ENCODE measurements around the gene GRM5.

The GRM5 gene

GRCh38 chr11:88583251-88583650, 482.5 kb downstream of the GRM5 start:
- no peak for DNase-seq (ENCODE audit: low read depth in 1 of 2, low spot score in 1 of 2)
- no peak for TF ChIP-seq JUND (IDR thresholded peaks at IDR 0.05; ENCODE audit: low read depth)
- in situ Hi-C loops (cut with HindIII; ENCODE audit: low pct_unique_long_range_greater_than_20kb, low sequenced_read_pairs), result no loop called here

GRCh38 chr11:88579466-88579865, 486.3 kb downstream of the GRM5 start:
- no peak for DNase-seq (ENCODE audit: low read depth in 1 of 2, low spot score in 1 of 2)
- in situ Hi-C loops (cut with HindIII; ENCODE audit: low pct_unique_long_range_greater_than_20kb, low sequenced_read_pairs), result no loop called here
- TF ChIP-seq JUND (IDR thresholded peaks at IDR 0.05; ENCODE audit: low read depth), result no peak

DNA sequence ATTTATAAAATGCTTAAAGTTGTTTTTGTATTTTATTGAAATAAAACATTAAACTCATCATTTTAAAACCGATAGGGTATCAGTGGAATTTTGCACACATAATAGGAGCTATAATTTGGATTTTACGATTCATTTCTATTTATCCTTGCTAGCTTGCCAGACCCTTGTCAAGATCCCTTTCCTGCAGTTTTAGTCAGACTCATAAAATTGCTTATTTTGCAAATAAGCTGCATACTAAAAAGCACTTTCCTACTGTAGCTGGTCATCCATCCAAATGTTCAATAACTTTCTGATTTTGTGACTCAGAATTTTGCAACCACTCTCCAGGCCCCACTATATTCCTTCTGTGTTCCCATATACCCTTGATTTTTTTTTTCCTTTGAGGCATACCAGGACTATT, 489.0 kb downstream of the GRM5 start:
- in situ Hi-C loops (cut with HindIII; ENCODE audit: low pct_unique_long_range_greater_than_20kb, low sequenced_read_pairs), result no loop called here
- no peak for TF ChIP-seq JUND (IDR thresholded peaks at IDR 0.05; ENCODE audit: low read depth)
- DNase-seq (ENCODE audit: low read depth in 1 of 2, low spot score in 1 of 2), result no peak

DNA sequence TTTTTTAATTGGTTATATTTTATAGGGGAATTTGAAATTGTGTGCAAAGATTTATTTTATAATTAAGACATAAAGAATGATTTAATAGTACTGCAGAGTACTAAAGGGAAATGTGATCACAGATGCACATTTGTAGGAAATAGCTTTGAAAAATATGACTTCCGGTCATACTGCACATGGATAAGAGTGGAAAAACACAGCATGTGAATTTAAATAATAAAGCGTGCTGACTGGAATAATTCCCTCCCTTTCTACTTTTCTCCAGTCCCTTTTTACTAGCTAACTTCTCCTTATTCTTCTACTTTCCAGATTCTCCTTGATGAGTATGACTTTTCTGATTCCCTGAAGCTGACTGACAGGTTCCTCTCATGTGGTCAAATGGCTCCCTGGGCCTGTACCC, 489.9 kb downstream of the GRM5 start:
- TF ChIP-seq JUND (IDR thresholded peaks at IDR 0.05; ENCODE audit: low read depth), result no peak
- DNase-seq (ENCODE audit: low read depth in 1 of 2, low spot score in 1 of 2), result no peak
- in situ Hi-C loops (cut with HindIII; ENCODE audit: low pct_unique_long_range_greater_than_20kb, low sequenced_read_pairs), result no loop called here

- no peak for TF ChIP-seq JUND (IDR thresholded peaks at IDR 0.05; ENCODE audit: low read depth)
- in situ Hi-C loops (cut with HindIII; ENCODE audit: low pct_unique_long_range_greater_than_20kb, low sequenced_read_pairs), result no loop called here
- DNase-seq (ENCODE audit: low read depth in 1 of 2, low spot score in 1 of 2), result no peak
Measured at GRCh38 chr11:88569342-88569741, 496.4 kb downstream of the GRM5 start.

GRCh38 chr11:88555829-88556202, 510.0 kb downstream of the GRM5 start:
- in situ Hi-C loops (cut with HindIII; ENCODE audit: low pct_unique_long_range_greater_than_20kb, low sequenced_read_pairs), result no loop called here
- no peak for DNase-seq (ENCODE audit: low read depth in 1 of 2, low spot score in 1 of 2)

DNA sequence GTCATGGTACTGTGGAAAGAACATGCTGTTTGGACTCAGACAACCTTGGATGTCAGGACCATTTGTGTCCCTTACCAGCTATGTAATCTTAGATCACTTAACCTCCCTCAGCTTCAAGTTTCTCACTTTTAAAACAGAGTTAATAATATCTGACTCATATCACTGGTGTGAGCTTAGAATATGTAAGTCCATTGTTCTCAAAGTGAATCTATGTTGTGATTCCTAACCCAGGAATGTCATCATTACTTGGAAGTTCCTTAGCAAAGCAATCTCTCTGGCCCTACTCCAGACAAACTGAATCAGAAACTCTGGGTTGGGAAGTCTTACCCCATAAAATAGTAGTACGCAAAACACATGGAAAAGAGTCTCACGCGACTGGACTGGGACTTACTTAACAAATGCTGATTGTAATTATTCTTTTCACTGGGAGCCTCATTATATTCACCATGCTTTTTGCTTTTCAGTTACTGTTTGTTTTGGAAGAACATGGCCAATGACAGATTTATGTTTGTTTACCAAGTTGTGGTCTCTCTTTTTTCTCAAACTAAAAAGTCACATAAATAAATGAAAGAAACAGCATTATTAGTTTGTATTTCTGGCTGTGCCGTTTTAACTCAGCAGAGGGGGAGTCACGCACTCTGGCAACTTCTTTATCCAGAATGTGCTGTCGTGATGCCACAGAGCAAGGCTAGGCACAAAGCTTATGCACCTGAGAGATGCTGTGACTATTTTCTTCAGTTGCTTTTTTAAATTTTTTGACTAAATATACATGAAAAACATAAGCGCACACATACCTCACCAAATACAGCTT, 510.6 kb downstream of the GRM5 start:
- in situ Hi-C loops (cut with HindIII; ENCODE audit: low pct_unique_long_range_greater_than_20kb, low sequenced_read_pairs), result no loop called here
- peak in 1 of 2 experiments; percentile 13 for DNase-seq (ENCODE audit: low read depth in 1 of 2, low spot score in 1 of 2)

More at GRCh38 chr11:88555829-88556202, 510.0 kb downstream of the GRM5 start:
- no peak for TF ChIP-seq JUND (IDR thresholded peaks at IDR 0.05; ENCODE audit: low read depth)

DNA sequence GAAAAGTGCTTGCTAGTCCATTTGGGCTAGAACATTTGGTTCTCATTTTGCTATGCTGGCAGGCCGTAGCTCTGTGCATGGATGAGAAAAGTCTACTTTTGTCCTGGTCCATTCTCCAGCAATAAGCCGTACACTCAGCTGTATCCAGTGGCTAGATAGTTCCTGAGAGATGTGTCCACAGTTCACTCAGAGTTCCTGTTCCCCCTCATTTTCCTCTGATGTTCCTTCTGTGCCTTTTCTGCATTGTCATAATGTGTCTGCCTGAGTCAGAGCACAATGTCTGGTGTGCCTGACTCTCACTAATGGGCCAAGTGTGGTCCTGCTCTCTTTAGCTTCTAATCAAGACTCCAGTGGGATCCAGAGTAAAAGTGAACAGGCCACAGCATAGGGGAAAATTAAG, 512.6 kb downstream of the GRM5 start:
- in situ Hi-C loops (cut with HindIII; ENCODE audit: low pct_unique_long_range_greater_than_20kb, low sequenced_read_pairs), result no loop called here
- no peak for TF ChIP-seq JUND (IDR thresholded peaks at IDR 0.05; ENCODE audit: low read depth)
- DNase-seq (ENCODE audit: low read depth in 1 of 2, low spot score in 1 of 2), result no peak

More for the DNA sequence above, 510.6 kb downstream of the GRM5 start:
- no peak for TF ChIP-seq JUND (IDR thresholded peaks at IDR 0.05; ENCODE audit: low read depth)

- DNase-seq (ENCODE audit: low read depth in 1 of 2, low spot score in 1 of 2), result peak; percentile 16 to 59
- no peak for TF ChIP-seq JUND (IDR thresholded peaks at IDR 0.05; ENCODE audit: low read depth)
- in situ Hi-C loops (cut with HindIII; ENCODE audit: low pct_unique_long_range_greater_than_20kb, low sequenced_read_pairs), result no loop called here
Measured at GRCh38 chr11:88552379-88553062, 513.3 kb downstream of the GRM5 start.

GRCh38 chr11:88544656-88545280, 521.0 kb downstream of the GRM5 start:
- in situ Hi-C loops (cut with HindIII; ENCODE audit: low pct_unique_long_range_greater_than_20kb, low sequenced_read_pairs), result no loop called here
- TF ChIP-seq JUND (IDR thresholded peaks at IDR 0.05; ENCODE audit: low read depth), result no peak
- DNase-seq (ENCODE audit: low read depth in 1 of 2, low spot score in 1 of 2), result no peak

DNA sequence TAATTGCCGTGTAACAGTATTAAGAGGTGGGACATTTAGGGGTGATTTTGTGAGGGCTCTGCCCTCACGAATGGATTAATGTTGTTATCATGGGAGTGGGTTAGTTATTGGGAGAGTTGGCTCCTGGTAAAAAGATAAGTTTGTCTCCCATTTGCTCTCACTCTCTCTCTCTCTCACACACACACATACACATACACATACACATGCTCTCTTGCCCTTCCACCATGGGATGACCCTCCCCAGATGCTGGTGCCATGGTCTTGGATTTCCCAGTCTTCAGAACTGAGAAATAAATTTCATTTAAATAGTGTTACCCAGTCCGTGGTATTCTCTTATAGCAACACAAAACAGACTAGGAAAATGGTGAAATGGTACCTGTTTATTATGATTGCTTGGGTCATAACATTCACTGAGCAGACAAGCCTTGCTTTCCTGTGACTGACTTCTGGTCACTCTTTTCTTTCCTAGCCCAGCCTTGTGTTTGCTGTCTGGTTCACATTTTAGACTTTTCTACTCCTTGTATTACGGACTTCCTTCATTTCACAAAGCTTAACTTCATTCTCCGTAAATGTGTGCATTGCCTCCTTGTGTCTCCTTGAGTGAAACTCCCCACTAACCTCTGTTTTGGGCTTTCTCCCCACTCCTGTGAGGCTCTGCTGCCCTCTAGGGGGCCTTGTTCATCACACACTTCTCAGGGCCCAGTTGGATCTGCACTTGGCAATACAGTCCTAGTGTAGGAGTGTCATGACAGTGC, 521.7 kb downstream of the GRM5 start:
- in situ Hi-C loops (cut with HindIII; ENCODE audit: low pct_unique_long_range_greater_than_20kb, low sequenced_read_pairs), result no loop called here

GRCh38 chr11:88541006-88541405, 524.8 kb downstream of the GRM5 start:
- DNase-seq (ENCODE audit: low read depth in 1 of 2, low spot score in 1 of 2), result no peak
- TF ChIP-seq JUND (IDR thresholded peaks at IDR 0.05; ENCODE audit: low read depth), result no peak
- in situ Hi-C loops (cut with HindIII; ENCODE audit: low pct_unique_long_range_greater_than_20kb, low sequenced_read_pairs), result no loop called here

More for the DNA sequence above, 521.7 kb downstream of the GRM5 start:
- DNase-seq (ENCODE audit: low read depth in 1 of 2, low spot score in 1 of 2), result peak; percentile 54 to 93
- no peak for TF ChIP-seq JUND (IDR thresholded peaks at IDR 0.05; ENCODE audit: low read depth)
